BLaER1 (cell line): ENCODE results near the gene CCR8.
A peak's percentile ranks its signal among the peaks of the same experiment; 100 is the strongest.

ENCODE experiments used
- H3K27ac ChIP-seq: shearing (Covaris generic); formaldehyde crosslinking; 2 replicates; pipeline ENCODE4 v1.8.1; 2022
- H3K27me3 ChIP-seq: shearing (Covaris generic); formaldehyde crosslinking; 2 replicates; pipeline ENCODE4 v1.8.1; 2022
- H3K36me3 ChIP-seq: shearing (Covaris generic); formaldehyde crosslinking; 2 replicates; pipeline ENCODE4 v1.8.1; 2022
- H3K4me1 ChIP-seq: shearing (Covaris generic); formaldehyde crosslinking; 2 replicates; pipeline ENCODE4 v1.8.1; 2022
- H3K4me2 ChIP-seq: shearing (Covaris generic); formaldehyde crosslinking; 2 replicates; pipeline ENCODE4 v1.8.1; 2022
- H3K4me3 ChIP-seq: shearing (Covaris generic); formaldehyde crosslinking; 2 replicates; pipeline ENCODE4 v1.8.1; 2022
- H3K9ac ChIP-seq: shearing (Covaris generic); formaldehyde crosslinking; 2 replicates; pipeline ENCODE4 v1.8.1; 2022
- H3K9me3 ChIP-seq: shearing (Covaris generic); formaldehyde crosslinking; 2 replicates; pipeline ENCODE4 v1.8.1; 2022
- H4K20me1 ChIP-seq: shearing (Covaris generic); formaldehyde crosslinking; 2 replicates; pipeline ENCODE4 v1.8.1; 2022
- Cebpa-rat ChIP-seq: shearing (Covaris generic); IDR thresholded peaks from 2 replicates; pipeline ENCODE4 v1.8.1; 2022

The CCR8 gene, protein sequence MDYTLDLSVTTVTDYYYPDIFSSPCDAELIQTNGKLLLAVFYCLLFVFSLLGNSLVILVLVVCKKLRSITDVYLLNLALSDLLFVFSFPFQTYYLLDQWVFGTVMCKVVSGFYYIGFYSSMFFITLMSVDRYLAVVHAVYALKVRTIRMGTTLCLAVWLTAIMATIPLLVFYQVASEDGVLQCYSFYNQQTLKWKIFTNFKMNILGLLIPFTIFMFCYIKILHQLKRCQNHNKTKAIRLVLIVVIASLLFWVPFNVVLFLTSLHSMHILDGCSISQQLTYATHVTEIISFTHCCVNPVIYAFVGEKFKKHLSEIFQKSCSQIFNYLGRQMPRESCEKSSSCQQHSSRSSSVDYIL

DNA sequence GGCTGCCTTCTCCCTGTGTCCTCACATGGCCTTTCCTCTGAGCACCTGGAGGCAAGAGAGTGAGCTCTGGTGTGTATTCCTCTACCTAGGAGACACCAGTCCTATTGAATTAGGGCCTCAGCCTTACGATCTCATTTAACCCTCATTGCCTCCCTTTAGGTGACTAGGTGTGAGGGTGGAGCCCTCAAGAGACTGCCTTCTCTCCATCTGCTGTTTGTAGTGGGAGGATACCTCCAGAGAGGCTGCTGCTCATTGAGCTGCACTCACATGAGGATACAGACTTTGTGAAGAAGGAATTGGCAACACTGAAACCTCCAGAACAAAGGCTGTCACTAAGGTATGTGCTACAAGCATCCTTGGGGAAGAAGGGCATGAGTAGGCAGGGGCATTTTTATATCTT is at the start of gene CCR8:
Gene CCR8, plus strand, starts transcription at position 217 of the 400 bp plus-strand sequence. CDS start 2,623 bp downstream, outside the sequence.
- no peaks in the 10 kb centered on the region for H3K9me3 ChIP-seq
- no peak for TF ChIP-seq Cebpa-rat
- no peaks in the 10 kb centered on the region for H4K20me1 ChIP-seq
- H3K4me1 ChIP-seq: no peaks in the 10 kb centered on the region
- H3K9ac ChIP-seq: no peak within 1 kb of the TSS
- H3K4me3 ChIP-seq: no peak within 1 kb of the TSS
- no peak within 1 kb of the TSS for H3K4me2 ChIP-seq
- no peaks in the 10 kb centered on the region for H3K27me3 ChIP-seq
- no peaks in the 10 kb centered on the region for H3K36me3 ChIP-seq
- H3K27ac ChIP-seq: no peak within 1 kb of the TSS

DNA sequence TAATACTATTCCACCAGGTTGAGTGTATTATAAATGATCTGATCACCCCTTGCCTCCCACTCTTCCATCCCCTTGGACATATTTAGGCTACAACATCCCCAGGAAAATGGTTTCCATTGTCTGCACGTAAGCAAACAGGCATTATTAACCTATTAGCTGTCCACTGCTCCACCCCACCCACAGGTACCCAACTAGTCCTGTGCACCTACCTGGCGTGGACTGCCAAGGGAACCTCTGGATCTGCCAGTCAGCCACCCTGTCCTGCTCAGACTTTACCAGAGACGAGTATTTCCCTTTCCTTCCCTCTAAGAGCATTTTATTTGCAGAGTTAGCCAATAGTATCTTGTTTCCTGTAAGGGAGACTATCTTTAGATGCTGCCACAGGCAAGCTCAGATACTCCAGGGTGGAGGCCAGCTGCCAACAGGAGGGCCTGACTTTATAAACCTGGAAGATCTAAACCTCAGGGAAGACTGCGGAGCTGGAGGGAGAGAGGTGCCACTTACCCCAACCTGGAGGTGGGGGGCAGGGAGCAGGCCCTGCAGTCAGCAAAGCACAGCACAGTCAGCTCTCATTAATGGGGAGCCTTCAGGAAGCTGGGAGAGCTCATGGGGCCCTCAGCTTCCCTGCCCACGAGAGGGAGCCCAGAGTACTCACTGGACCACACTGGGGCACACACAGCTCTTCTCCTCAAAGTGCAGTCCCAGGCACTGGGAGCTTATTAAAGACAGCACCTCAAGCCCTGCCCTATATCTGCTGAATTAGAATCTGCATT is 49.6 kb upstream of the CCR8 start, which contains the start of gene CX3CR1:
Gene CX3CR1, minus strand, starts transcription at position 292 of the 773 bp plus-strand sequence. CDS start 13,527 bp downstream, outside the sequence.
- no peaks in the 10 kb centered on the region for H3K36me3 ChIP-seq
- peaks cover 48% of the 10 kb centered on the region for H3K4me1 ChIP-seq
- no peaks in the 10 kb centered on the region for H3K9me3 ChIP-seq
- peak within 1 kb of the TSS; percentile 68 for H3K4me2 ChIP-seq
- TF ChIP-seq Cebpa-rat: no peak
- peak within 1 kb of the TSS; percentile 42; the same call in 1 of the 2 replicates for H3K27ac ChIP-seq
- no peaks in the 10 kb centered on the region for H3K27me3 ChIP-seq
- no peak within 1 kb of the TSS for H3K4me3 ChIP-seq
- peak within 1 kb of the TSS; percentile 39; the same call in 1 of the 2 replicates for H3K9ac ChIP-seq
- H4K20me1 ChIP-seq: no peaks in the 10 kb centered on the region

DNA sequence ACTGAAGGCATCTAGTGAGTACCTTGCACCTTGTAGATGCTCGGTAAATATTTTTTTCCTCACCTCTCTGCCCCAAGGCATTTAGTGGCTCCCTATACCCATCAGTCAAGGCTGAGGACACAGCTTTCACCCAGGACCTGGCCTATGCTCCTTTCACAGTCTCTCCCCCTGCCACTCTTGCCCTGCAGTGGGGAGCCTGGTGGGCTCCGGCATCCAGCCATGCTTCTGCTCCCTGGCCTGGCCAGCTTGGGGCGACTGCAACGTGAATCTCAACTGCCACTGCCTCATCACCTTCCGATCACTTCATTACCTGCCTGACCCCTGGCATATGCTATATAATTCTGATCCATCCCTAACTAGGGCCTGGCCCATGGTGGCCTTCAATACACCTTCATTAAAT is 48.9 kb upstream of the CCR8 start:
- no peak overlapping the region for H3K4me3 ChIP-seq
- 0 out of 2 replicates have a peak overlapping the region, but pooled peaks have one; percentile 42 for H3K27ac ChIP-seq
- no peaks in the 10 kb centered on the region for H3K36me3 ChIP-seq
- H3K9ac ChIP-seq: no peak overlapping the region
- H3K9me3 ChIP-seq: no peaks in the 10 kb centered on the region
- H3K4me1 ChIP-seq: peaks cover 48% of the 10 kb centered on the region
- H3K27me3 ChIP-seq: no peaks in the 10 kb centered on the region
- no peaks in the 10 kb centered on the region for H4K20me1 ChIP-seq
- TF ChIP-seq Cebpa-rat: no peak
- H3K4me2 ChIP-seq: peak overlapping the region; percentile 68

DNA sequence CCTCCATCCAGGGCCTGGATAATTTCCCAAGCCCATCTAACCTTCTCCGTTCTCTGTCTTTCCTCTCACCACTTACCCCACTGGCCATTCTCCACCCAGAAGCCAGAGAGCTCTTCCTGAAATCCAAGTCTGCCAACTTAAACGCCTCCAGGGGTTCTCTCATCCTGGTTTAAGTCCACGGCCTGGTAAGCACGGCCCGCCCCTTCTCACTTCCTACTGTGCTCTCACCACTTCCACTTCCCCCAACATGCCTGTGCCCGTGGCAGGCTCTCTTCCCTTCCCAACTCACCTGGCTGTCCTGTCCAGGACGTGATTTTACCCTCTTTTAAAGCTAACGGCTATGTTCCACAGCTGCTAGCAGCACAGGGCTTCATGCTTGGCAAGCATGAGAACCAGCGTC is 48.0 kb upstream of the CCR8 start:
- TF ChIP-seq Cebpa-rat: no peak
- Histone ChIP-seq H3K27ac (peak overlapping the region; percentile 50; the same call in 1 of the 2 replicates), H3K4me3 (no peak overlapping the region), H3K27me3 (no peaks in the 10 kb centered on the region), H4K20me1 (no peaks in the 10 kb centered on the region), H3K9me3 (no peaks in the 10 kb centered on the region), H3K9ac (no peak overlapping the region; the same call in 1 of the 2 replicates), H3K4me2 (peak overlapping the region; percentile 68), H3K4me1 (peaks cover 47% of the 10 kb centered on the region), H3K36me3 (no peaks in the 10 kb centered on the region)

DNA sequence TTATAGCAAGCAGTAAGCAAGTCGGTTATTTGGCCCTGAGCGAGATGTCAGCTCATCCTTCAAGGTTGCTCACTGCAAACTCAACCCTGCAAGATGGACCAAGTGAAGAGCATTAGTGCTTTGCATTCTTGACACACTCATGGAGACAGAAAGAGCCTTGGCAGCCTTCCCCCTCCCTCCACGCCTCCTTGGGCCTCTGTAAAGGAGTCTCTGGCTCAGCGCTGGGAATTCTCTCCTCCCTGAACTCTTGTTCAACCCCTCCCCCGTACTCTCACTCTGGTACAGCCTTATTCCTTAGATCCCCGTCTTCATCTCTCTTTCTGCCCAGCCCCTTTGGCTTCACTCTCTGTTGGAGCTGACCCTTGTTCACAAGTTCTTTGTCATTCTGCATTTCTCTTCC is 47.5 kb upstream of the CCR8 start:
- H4K20me1 ChIP-seq: no peaks in the 10 kb centered on the region
- peaks cover 41% of the 10 kb centered on the region for H3K4me1 ChIP-seq
- no peaks in the 10 kb centered on the region for H3K27me3 ChIP-seq
- no peaks in the 10 kb centered on the region for H3K36me3 ChIP-seq
- TF ChIP-seq Cebpa-rat: no peak
- no peak overlapping the region for H3K4me3 ChIP-seq
- H3K9me3 ChIP-seq: no peaks in the 10 kb centered on the region
- H3K9ac ChIP-seq: no peak overlapping the region
- no peak overlapping the region for H3K27ac ChIP-seq
- peak overlapping the region; percentile 68; the same call in 1 of the 2 replicates for H3K4me2 ChIP-seq

DNA sequence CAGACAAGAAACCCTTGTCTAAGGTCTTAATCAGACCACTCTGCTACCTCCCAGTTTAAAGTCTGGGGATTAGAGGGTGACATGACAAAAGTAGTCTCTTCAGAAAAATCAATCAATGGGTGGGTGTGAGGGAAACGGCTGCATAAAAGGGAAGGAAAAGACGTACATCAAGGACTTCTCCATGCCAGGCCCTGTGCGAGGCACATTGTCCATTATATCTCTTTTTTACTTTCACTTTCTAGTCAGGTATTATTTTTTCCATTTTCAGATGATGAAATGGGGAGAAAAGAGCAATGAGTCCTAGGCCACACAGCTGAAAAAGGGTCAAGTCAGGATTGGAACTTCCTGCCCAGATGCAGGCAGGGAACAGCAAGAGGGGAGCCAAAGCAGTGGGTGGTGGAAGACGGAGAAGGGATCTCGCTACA is 45.0 kb upstream of the CCR8 start:
- no peak overlapping the region for H3K27ac ChIP-seq
- no peak for TF ChIP-seq Cebpa-rat
- H4K20me1 ChIP-seq: no peaks in the 10 kb centered on the region
- peaks cover 48% of the 10 kb centered on the region for H3K4me1 ChIP-seq
- no peak overlapping the region for H3K9ac ChIP-seq
- peak overlapping the region; percentile 29 for H3K4me2 ChIP-seq
- no peaks in the 10 kb centered on the region for H3K36me3 ChIP-seq
- H3K4me3 ChIP-seq: no peak overlapping the region
- no peaks in the 10 kb centered on the region for H3K9me3 ChIP-seq
- no peaks in the 10 kb centered on the region for H3K27me3 ChIP-seq

DNA sequence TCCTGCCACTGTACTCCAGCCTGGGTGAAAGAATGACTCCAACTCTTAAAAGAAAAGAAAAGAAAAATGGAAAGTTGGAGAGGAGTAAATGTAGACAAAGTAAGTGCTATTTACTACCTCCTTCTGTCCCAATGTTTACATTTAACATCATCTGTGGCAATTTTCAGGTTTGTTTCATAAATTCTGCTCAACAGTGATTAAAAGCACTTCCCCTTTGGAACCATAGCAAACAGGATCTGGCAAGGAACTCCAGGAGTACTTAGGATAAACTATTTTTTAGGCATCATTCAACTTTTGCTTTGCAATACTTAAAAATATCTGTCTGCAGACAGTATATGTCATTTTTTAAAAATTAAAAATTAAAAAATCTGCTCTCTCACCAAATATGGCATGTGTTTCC is 44.2 kb upstream of the CCR8 start:
- Histone ChIP-seq H3K4me1 (peaks cover 48% of the 10 kb centered on the region), H4K20me1 (no peaks in the 10 kb centered on the region), H3K27me3 (no peaks in the 10 kb centered on the region), H3K9me3 (no peaks in the 10 kb centered on the region), H3K36me3 (no peaks in the 10 kb centered on the region), H3K9ac (no peak overlapping the region), H3K4me2 (no peak overlapping the region), H3K27ac (no peak overlapping the region), H3K4me3 (no peak overlapping the region)
- TF ChIP-seq Cebpa-rat: no peak

DNA sequence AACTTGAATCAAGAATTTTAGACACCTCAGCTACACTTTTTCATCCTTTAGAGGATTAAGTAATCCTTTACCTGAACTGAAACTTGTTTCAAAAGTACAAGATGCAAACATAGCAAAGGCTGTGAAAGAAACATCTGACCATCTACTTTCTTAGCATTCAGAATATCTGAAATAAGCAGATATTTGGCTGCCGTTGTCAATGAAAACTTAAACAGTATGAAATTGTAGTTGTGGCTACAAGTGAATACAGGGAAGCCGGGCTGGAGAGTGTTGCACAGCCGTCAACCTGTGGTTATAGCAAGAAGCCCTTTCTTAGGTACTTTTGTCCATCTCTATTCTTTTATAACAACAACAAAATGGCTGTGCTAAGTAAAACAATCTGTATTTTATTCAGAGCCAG is 42.7 kb upstream of the CCR8 start:
- Histone ChIP-seq H3K36me3 (no peaks in the 10 kb centered on the region), H3K4me1 (peaks cover 35% of the 10 kb centered on the region), H3K9me3 (no peaks in the 10 kb centered on the region), H3K9ac (no peak overlapping the region), H3K27me3 (no peaks in the 10 kb centered on the region), H3K4me3 (no peak overlapping the region), H4K20me1 (no peaks in the 10 kb centered on the region), H3K4me2 (no peak overlapping the region), H3K27ac (no peak overlapping the region)
- TF ChIP-seq Cebpa-rat: no peak

DNA sequence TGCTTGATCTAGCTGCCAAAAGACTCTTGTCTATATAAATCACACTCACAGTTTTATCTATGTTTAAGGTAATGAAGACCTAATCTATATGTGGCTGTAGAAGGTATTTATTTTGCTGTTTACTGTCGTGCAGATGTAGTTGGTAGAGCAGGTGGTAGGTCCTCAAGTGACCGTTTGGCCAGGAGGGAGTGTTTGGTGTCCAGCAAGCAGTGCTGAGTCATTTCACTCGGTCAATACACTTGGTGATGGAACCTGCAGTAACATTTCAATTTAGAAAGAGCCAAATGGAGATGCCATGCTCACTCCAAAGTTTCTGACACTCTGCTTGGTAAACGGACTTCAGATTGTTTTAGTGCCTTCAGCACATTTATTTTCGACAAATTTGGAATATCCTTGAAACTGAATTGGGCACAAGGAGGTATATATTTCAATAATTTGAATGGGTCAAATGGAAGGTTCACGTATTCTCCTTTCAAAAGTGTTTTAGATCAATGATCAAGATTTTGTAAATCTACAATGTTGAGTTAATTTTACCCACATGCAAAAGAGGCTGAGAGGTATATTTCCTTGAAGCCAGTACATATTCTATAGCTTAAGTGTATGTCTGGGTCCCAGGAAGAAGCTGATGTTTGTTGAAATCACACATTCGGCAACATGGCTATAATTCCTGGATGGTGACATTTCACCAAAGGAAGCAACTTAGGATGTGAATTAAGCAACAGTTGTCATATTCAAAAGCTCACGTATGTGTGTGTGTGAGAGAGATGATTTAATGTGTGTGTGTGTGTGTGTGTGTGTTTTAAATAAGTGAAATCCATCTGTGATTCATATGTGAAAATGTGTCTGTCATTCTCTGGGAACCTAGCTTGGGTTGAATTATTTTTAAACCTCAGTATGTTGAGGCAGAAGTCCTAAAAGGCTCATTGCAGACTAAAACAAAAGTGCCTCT is 42.0 kb upstream of the CCR8 start:
- H3K27ac ChIP-seq: no peak overlapping the region
- no peak overlapping the region for H3K9ac ChIP-seq
- H3K4me2 ChIP-seq: no peak overlapping the region
- H3K27me3 ChIP-seq: no peaks in the 10 kb centered on the region
- TF ChIP-seq Cebpa-rat: no peak
- peaks cover 29% of the 10 kb centered on the region for H3K4me1 ChIP-seq
- no peaks in the 10 kb centered on the region for H3K36me3 ChIP-seq
- no peaks in the 10 kb centered on the region for H4K20me1 ChIP-seq
- no peak overlapping the region for H3K4me3 ChIP-seq
- H3K9me3 ChIP-seq: no peaks in the 10 kb centered on the region
